ENCODE results near the gene PMM1.

Gene PMM1

GRCh38 chr22:41534219-41534618, 55.4 kb downstream of the PMM1 start:
- no peak for DNase-seq

- peak; percentile 58 to 59 for DNase-seq
Observed at GRCh38 chr22:41532908-41533825, 56.5 kb downstream of the PMM1 start.

- DNase-seq, result no peak
Observed at GRCh38 chr22:41531715-41532477, 57.7 kb downstream of the PMM1 start.

GRCh38 chr22:41530890-41531714, 58.5 kb downstream of the PMM1 start:
- no peak for DNase-seq

GRCh38 chr22:41528938-41529561, 60.6 kb downstream of the PMM1 start:
- no peak for DNase-seq

GRCh38 chr22:41528132-41528766, 61.4 kb downstream of the PMM1 start:
- DNase-seq, result no peak

Data from activated CD4-positive, alpha-beta T cell treated with anti-CD3 and anti-CD28 coated beads for 4 hours (primary cell).